ENCODE measurements around the gene CXorf58. TPM values are rescaled to one million over a fixed set of nuclear protein-coding genes. Genes with fewer than 3 reads are reported as not detected.
"Not testable (repeated sequence)": the region's sequence is repeated elsewhere in the genome, so short reads cannot be mapped to it uniquely, and the experiment has no call there.

CXorf58 gene
- total RNA-seq, 1 donor from 2014 or later: not detected

- DNase-seq (ENCODE audit: extremely low read depth, low read depth, low spot score): no peak
Measured at GRCh38 chrX:23952984-23953907, 45.4 kb downstream of the CXorf58 start.

- no peak for DNase-seq (ENCODE audit: extremely low read depth, low read depth, low spot score)
Measured at GRCh38 chrX:23953908-23954269, 46.1 kb downstream of the CXorf58 start.

- DNase-seq (ENCODE audit: extremely low read depth, low read depth, low spot score): no peak
Measured at GRCh38 chrX:23954396-23954795, 46.6 kb downstream of the CXorf58 start.

GRCh38 chrX:23959781-23960180, 52.0 kb downstream of the CXorf58 start:
- no peak for DNase-seq (ENCODE audit: extremely low read depth, low read depth, low spot score)

- no peak for DNase-seq (ENCODE audit: extremely low read depth, low read depth, low spot score)
Measured at GRCh38 chrX:23964191-23964590, 56.4 kb downstream of the CXorf58 start.

- DNase-seq (ENCODE audit: extremely low read depth, low read depth, low spot score): not testable (repeated sequence)
Measured at GRCh38 chrX:23965630-23966029, 57.8 kb downstream of the CXorf58 start.

- no peak for DNase-seq (ENCODE audit: extremely low read depth, low read depth, low spot score)
Measured at GRCh38 chrX:23978491-23978890, 70.7 kb downstream of the CXorf58 start.

GRCh38 chrX:23980011-23980441, 72.2 kb downstream of the CXorf58 start:
- no peak for DNase-seq (ENCODE audit: extremely low read depth, low read depth, low spot score)

GRCh38 chrX:23981222-23981621, 73.4 kb downstream of the CXorf58 start:
- no peak for DNase-seq (ENCODE audit: extremely low read depth, low read depth, low spot score)

GRCh38 chrX:23981711-23982110, 73.9 kb downstream of the CXorf58 start:
- no peak for DNase-seq (ENCODE audit: extremely low read depth, low read depth, low spot score)

- no peak for DNase-seq (ENCODE audit: extremely low read depth, low read depth, low spot score)
Measured at GRCh38 chrX:23982891-23983290, 75.1 kb downstream of the CXorf58 start.

Other genes with a start within 250 kb of the CXorf58 start
- gene PRDX4, start 240.5 kb upstream of the CXorf58 start, total RNA-seq: 186 and 210 TPM in 2 replicates
- gene ACOT9, start 164.7 kb upstream of the CXorf58 start, total RNA-seq: 64.1 and 90.7 TPM in 2 replicates
- 150 and 334 TPM in 2 replicates for gene SAT1, start 124.8 kb upstream of the CXorf58 start, total RNA-seq
- gene APOO, start 68 bp upstream of the CXorf58 start, total RNA-seq: 15.9 and 16.2 TPM in 2 replicates
- 2.8 and 3.4 TPM in 2 replicates for gene KLHL15, start 119.2 kb downstream of the CXorf58 start, total RNA-seq
- 126 and 165 TPM in 2 replicates for gene EIF2S3, start 146.9 kb downstream of the CXorf58 start, total RNA-seq
- 36.6 and 40.4 TPM in 2 replicates for gene ZFX, start 241.7 kb downstream of the CXorf58 start, total RNA-seq

Measured in glomerular endothelial cell (primary cell).